HepG2 (cell line): ENCODE results near the gene PAQR5. TPM values are rescaled to one million over a fixed set of nuclear protein-coding genes. Genes with fewer than 3 reads are reported as not detected.

Source experiments
- CEBPB ChIP-seq: IDR thresholded peaks from 2 replicates; pipeline ENCODE4 v1.6.1; 2011; ENCODE audit warnings: low read depth, low read length, improper control_type of control experiment, borderline replicate concordance
- JUND ChIP-seq: sonication (generic); formaldehyde crosslinking; IDR thresholded peaks from 2 replicates; pipeline ENCODE4 v1.8.0; 2022; ENCODE audit warnings: mild to moderate bottlenecking, missing genetic modification reagents
- KLF11 ChIP-seq: IDR thresholded peaks from 2 replicates; pipeline ENCODE4 v1.6.1; 2016; ENCODE audit warnings: missing compliant biosample characterization
- MTF2 ChIP-seq: sonication (generic); formaldehyde crosslinking; IDR thresholded peaks from 2 replicates; pipeline ENCODE4 v1.5.0; 2020; ENCODE audit warnings: missing genetic modification reagents, borderline replicate concordance
- NCOA1 ChIP-seq: sonication (generic); formaldehyde crosslinking; IDR thresholded peaks from 2 replicates; pipeline ENCODE4 v1.9.0; 2021; ENCODE audit warnings: missing genetic modification reagents
- NFIB ChIP-seq: sonication (generic); formaldehyde crosslinking; IDR thresholded peaks from 2 replicates; pipeline ENCODE4 v1.9.0; 2021; ENCODE audit warnings: missing genetic modification reagents, mild to moderate bottlenecking, borderline replicate concordance
- SALL1 ChIP-seq: sonication (generic); formaldehyde crosslinking; IDR thresholded peaks from 2 replicates; pipeline ENCODE4 v1.8.0; 2022; ENCODE audit warnings: mild to moderate bottlenecking, missing genetic modification reagents
- SAP130 ChIP-seq: IDR thresholded peaks from 2 replicates; pipeline ENCODE4 v1.6.1; 2016; ENCODE audit warnings: low read depth
- SETDB1 ChIP-seq: sonication (generic); formaldehyde crosslinking; IDR thresholded peaks from 2 replicates; pipeline ENCODE4 v1.5.1; 2020; ENCODE audit warnings: missing genetic modification reagents, mild to moderate bottlenecking, borderline replicate concordance
- ZNF235 ChIP-seq: sonication (generic); formaldehyde crosslinking; IDR thresholded peaks from 2 replicates; pipeline ENCODE4 v1.8.1; 2023; ENCODE audit warnings: mild to moderate bottlenecking, missing genetic modification reagents, borderline replicate concordance
- ZNF549 ChIP-seq: sonication (generic); formaldehyde crosslinking; IDR thresholded peaks from 2 replicates; pipeline ENCODE4 v1.5.0; 2020; ENCODE audit warnings: missing genetic modification reagents
- ZNF570 ChIP-seq: sonication (generic); formaldehyde crosslinking; IDR thresholded peaks from 2 replicates; pipeline ENCODE4 v1.4.0; 2020; ENCODE audit warnings: mild to moderate bottlenecking, missing genetic modification reagents, borderline replicate concordance
- polyA plus RNA-seq, 8 experiments: library from polyadenylated mRNA; depleted of rRNA in 3 of 8; stranded (reverse) in 7 of 8; unstranded in 1 of 8; fragments of >200 nt; fragmentation: Illumina TruSeq in 4 of 8; extraction: Trizol in 4 of 8; gene quantifications; 2 replicates each; pipeline versions ENCODE4 v1.2.1 to v1.2.3, GENCODE V29; 2011 to 2016; ENCODE audit warnings: low read depth in 4 of 8, missing spikeins in 1 of 8, mixed read lengths in 1 of 8; ENCODE audit not compliant: insufficient read depth in 1 of 8
- total RNA-seq, 5 experiments: library from RNA; depleted of rRNA; stranded (reverse); fragments of >200 nt; fragmentation: Illumina TruSeq; extraction: Trizol; gene quantifications; 2 replicates each; pipeline ENCODE4 v1.2.3, GENCODE V29; 2016; ENCODE audit warnings: low read depth in 1 of 5
- TF ChIP-seq, protein P1 (sequence below): IDR thresholded peaks from 2 replicates; pipeline ENCODE4 v1.6.1; 2012; ENCODE audit warnings: low read depth, low read length, improper control_type of control experiment
- TF ChIP-seq, protein P2 (sequence below): IDR thresholded peaks from 2 replicates; pipeline ENCODE4 v1.6.1; 2018; ENCODE audit warnings: missing genetic modification reagents
- TF ChIP-seq, protein P3 (sequence below): sonication (generic); formaldehyde crosslinking; IDR thresholded peaks from 2 replicates; pipeline ENCODE4 v1.4.0; 2020; ENCODE audit warnings: missing genetic modification reagents, borderline replicate concordance
- TF ChIP-seq, protein P4 (sequence below): sonication (generic); formaldehyde crosslinking; conservative IDR thresholded peaks from 2 replicates; pipeline ENCODE4 v1.5.0; 2020; ENCODE audit warnings: missing genetic modification reagents
- TF ChIP-seq, protein P5 (sequence below): sonication (generic); formaldehyde crosslinking; conservative IDR thresholded peaks from 2 replicates; pipeline ENCODE4 v1.4.0; 2020; ENCODE audit warnings: missing genetic modification reagents

PAQR5 gene
- total and polyA plus RNA-seq, 2 of the 13 experiments (the other 11 are each of a cell fraction or from before 2014, with no cell fraction given), result 0.53 to 1.3 TPM

DNA sequence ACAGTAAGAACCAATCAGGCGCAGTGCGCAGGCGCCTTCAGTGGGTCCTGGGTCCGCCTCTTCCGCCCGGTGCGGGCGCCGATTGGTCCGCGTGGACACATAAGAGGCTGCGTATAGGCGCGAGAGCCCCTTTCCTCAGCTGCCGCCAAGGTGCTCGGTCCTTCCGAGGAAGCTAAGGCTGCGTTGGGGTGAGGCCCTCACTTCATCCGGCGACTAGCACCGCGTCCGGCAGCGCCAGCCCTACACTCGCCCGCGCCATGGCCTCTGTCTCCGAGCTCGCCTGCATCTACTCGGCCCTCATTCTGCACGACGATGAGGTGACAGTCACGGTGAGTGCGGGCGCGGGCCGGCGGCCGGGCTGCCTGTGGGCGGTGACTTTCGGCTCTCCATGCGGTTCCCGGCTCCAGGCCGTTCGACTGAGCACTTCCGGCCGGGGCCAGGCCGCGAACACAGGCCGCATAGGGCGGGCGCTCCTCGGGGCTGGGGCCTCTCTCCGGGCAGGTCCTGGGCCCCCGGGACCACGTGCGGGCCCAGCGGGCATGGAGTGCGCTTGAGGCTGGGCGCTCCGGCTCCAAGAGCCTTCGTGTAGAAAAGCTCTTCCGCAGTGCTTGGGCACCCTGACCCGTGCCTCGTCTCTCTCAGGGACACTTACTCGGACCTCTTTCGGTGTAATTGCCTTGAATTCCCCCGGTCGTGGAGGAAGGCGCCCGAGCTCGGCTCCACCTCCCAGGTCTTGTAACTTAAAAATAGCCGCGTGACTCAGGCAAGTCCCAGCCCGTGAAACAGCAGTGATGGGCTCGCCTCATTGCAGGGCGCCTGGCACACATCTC, 154.2 kb downstream of the PAQR5 start, which contains the start of gene RPLP1 (continued):
- TF ChIP-seq, protein P1, sequence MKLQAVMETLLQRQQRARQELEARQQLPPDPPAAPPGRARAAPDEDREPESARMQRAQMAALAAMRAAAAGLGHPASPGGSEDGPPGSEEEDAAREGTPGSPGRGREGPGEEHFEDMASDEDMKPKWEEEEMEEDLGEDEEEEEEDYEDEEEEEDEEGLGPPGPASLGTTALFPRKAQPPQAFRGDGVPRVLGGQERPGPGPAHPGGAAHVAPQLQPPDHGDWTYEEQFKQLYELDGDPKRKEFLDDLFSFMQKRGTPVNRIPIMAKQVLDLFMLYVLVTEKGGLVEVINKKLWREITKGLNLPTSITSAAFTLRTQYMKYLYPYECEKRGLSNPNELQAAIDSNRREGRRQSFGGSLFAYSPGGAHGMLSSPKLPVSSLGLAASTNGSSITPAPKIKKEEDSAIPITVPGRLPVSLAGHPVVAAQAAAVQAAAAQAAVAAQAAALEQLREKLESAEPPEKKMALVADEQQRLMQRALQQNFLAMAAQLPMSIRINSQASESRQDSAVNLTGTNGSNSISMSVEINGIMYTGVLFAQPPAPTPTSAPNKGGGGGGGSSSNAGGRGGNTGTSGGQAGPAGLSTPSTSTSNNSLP, result no peak
- TF ChIP-seq SAP130 (CRISPR knock-in tag) (peak; percentile 97), ZNF549 (0 out of 2 replicates have a peak, but pooled peaks have one; percentile 6), NCOA1 (no peak), CEBPB (no peak), SETDB1 (CRISPR knock-in tag) (0 out of 2 replicates have a peak, but pooled peaks have one; percentile 45), KLF11 (CRISPR knock-in tag) (peak; percentile 84; the same call in 1 of the 2 replicates), SALL1 (peak; percentile 91), MTF2 (CRISPR knock-in tag) (no peak), NFIB (0 out of 2 replicates have a peak, but pooled peaks have one; percentile 80), JUND (no peak), ZNF570 (CRISPR knock-in tag) (no peak), ZNF235 (peak; percentile 72; the same call in 1 of the 2 replicates)
- TF ChIP-seq, protein P2, sequence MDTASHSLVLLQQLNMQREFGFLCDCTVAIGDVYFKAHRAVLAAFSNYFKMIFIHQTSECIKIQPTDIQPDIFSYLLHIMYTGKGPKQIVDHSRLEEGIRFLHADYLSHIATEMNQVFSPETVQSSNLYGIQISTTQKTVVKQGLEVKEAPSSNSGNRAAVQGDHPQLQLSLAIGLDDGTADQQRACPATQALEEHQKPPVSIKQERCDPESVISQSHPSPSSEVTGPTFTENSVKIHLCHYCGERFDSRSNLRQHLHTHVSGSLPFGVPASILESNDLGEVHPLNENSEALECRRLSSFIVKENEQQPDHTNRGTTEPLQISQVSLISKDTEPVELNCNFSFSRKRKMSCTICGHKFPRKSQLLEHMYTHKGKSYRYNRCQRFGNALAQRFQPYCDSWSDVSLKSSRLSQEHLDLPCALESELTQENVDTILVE (CRISPR knock-in tag), result peak; percentile 76
- TF ChIP-seq, protein P3, sequence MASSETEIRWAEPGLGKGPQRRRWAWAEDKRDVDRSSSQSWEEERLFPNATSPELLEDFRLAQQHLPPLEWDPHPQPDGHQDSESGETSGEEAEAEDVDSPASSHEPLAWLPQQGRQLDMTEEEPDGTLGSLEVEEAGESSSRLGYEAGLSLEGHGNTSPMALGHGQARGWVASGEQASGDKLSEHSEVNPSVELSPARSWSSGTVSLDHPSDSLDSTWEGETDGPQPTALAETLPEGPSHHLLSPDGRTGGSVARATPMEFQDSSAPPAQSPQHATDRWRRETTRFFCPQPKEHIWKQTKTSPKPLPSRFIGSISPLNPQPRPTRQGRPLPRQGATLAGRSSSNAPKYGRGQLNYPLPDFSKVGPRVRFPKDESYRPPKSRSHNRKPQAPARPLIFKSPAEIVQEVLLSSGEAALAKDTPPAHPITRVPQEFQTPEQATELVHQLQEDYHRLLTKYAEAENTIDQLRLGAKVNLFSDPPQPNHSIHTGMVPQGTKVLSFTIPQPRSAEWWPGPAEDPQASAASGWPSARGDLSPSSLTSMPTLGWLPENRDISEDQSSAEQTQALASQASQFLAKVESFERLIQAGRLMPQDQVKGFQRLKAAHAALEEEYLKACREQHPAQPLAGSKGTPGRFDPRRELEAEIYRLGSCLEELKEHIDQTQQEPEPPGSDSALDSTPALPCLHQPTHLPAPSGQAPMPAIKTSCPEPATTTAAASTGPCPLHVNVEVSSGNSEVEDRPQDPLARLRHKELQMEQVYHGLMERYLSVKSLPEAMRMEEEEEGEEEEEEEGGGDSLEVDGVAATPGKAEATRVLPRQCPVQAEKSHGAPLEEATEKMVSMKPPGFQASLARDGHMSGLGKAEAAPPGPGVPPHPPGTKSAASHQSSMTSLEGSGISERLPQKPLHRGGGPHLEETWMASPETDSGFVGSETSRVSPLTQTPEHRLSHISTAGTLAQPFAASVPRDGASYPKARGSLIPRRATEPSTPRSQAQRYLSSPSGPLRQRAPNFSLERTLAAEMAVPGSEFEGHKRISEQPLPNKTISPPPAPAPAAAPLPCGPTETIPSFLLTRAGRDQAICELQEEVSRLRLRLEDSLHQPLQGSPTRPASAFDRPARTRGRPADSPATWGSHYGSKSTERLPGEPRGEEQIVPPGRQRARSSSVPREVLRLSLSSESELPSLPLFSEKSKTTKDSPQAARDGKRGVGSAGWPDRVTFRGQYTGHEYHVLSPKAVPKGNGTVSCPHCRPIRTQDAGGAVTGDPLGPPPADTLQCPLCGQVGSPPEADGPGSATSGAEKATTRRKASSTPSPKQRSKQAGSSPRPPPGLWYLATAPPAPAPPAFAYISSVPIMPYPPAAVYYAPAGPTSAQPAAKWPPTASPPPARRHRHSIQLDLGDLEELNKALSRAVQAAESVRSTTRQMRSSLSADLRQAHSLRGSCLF (CRISPR knock-in tag), result peak; percentile 17
- TF ChIP-seq, protein P4, sequence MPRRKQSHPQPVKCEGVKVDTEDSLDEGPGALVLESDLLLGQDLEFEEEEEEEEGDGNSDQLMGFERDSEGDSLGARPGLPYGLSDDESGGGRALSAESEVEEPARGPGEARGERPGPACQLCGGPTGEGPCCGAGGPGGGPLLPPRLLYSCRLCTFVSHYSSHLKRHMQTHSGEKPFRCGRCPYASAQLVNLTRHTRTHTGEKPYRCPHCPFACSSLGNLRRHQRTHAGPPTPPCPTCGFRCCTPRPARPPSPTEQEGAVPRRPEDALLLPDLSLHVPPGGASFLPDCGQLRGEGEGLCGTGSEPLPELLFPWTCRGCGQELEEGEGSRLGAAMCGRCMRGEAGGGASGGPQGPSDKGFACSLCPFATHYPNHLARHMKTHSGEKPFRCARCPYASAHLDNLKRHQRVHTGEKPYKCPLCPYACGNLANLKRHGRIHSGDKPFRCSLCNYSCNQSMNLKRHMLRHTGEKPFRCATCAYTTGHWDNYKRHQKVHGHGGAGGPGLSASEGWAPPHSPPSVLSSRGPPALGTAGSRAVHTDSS (CRISPR knock-in tag), result no peak
- TF ChIP-seq, protein P5, sequence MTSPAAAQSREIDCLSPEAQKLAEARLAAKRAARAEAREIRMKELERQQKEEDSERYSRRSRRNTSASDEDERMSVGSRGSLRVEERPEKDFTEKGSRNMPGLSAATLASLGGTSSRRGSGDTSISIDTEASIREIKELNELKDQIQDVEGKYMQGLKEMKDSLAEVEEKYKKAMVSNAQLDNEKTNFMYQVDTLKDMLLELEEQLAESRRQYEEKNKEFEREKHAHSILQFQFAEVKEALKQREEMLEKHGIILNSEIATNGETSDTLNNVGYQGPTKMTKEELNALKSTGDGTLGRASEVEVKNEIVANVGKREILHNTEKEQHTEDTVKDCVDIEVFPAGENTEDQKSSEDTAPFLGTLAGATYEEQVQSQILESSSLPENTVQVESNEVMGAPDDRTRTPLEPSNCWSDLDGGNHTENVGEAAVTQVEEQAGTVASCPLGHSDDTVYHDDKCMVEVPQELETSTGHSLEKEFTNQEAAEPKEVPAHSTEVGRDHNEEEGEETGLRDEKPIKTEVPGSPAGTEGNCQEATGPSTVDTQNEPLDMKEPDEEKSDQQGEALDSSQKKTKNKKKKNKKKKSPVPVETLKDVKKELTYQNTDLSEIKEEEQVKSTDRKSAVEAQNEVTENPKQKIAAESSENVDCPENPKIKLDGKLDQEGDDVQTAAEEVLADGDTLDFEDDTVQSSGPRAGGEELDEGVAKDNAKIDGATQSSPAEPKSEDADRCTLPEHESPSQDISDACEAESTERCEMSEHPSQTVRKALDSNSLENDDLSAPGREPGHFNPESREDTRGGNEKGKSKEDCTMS (CRISPR knock-in tag), result no peak
